SW 1271 (cell line): ENCODE measurements around the gene KCNQ5.

ENCODE experiments used
- DNase-seq, 2 experiments: peaks; one replicate each; lab custom pipeline; 2025; lab: John Stamatoyannopoulos, UW

KCNQ5 gene

DNA sequence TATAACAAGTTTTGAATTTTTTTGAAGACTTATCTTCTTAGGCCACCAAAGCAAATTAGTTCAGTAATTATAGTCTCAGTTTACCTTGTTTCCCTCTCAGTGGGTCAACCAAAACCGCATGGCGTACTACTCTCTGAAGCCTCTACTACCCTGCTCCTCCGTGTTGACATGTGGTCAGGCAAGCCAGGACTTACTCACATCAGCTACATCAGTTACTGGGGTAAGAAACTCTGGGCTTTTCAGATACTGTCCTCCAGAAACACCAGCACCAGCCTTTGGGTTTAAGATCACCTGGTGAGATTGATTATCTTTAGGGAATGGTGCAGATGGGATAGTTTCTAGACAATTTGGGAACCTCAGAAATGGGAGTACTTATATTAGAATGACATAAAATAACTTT is 55.1 kb downstream of the KCNQ5 start:
- no peak for DNase-seq

DNA sequence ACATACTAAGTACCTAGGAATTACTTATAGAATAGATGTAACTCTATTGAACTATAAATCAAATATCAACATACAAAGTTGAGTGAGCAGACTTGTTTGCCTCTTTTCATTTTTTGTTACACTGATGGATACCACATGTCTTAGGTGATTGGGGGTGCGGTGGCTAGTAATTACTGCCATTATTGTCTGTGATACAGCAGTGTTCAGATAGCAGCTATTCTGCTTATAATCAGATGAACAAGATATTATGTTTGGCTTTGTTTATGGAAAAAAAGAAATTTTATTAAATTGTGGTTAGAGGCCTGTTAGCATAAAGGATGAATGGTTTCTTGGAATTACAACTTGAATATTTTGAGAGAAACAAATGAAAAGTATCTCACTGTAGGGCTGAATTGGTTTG is 55.9 kb downstream of the KCNQ5 start:
- no peak for DNase-seq

DNA sequence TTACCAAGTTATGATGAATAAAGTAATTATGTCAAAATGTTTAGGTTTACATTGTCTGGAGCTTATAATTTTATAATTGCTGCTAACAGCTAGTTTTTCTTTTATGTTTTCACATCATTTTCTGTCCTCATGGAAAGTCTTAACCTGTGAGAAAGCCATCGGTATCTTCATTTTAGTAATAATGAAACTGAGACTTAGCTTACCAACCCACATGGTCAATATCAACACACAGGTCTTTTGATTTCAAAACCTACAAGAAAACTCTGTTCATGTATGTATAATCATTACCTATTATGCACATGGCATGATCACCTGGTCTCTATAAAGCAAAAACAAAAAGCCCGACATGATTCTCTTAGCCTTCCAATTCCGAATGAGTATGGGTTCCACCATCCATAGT is 61.9 kb downstream of the KCNQ5 start:
- no peak for DNase-seq

DNA sequence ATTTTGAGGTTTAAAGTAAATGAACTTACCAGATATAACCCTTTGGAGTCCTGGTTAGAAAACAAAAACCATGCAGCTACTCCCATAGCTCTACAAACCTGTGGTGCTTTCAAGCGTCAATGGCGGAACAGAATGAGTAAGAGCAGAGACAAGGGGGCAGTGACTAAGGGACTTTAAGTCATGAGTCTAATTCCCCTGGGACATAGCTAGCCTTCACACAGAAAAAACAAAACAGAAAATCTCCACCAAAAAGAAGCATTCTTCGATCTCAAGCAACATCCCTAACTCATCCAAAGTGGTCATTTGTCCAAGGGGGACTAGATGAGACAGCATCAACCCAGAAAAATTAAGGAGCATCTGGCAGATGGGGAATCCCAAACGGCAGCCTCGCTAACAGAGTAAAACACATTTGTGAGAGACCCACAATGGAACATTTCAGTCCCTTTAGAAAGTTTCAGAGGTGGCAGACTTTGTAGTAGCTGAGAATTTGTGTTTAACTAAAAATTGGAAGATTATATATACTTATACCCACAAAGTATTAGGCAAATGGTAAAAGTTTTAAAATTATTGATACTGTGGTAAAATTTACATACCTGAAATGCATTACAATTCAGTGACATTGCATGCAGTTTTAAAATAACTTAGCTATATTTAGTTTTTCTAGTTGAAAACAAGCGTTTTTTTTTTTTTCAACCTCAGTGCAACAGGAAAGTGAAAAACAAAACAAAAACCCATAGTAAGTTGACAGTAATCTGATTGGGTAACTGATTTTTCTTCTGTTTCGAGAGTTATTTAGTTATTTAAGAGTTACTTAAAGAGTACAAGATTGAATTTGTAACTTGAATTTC is 67.5 kb downstream of the KCNQ5 start:
- no peak for DNase-seq

DNA sequence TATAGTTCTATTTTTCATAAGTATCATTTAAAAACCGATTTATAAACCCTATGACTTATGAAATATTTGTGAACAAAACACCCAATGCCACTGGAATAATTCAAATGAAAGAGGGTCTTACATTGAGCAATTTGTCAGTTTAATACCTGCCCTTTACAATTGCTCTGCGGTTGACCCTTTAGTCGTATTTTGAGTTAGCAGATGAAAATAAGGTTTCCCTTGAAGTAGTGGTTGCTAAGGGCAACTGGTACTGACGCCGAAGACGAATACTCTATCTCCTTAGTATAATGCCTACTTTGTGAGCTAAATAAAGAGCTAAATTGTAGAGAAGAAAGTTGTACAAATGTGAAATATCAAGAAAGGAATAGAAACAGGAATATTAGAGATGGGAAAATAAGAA is 69.4 kb downstream of the KCNQ5 start:
- no peak for DNase-seq

DNA sequence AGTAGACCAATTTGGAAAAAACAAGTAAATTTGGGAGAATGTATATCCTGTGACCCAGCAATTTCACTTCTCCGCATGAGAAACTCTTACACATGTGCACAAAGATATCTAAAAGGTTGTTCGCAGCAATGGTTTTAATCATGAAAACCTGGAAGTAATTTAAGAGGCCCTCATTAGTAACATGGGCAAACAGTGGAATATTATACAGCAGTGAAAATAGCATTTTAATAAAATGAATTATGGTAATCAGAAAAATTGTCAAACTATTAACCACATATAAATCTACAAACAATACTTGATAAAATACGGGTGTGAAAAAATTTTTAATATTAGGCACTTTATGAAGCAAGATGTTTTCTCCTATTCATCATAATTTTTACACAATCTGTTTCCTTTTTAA is 74.2 kb downstream of the KCNQ5 start:
- DNase-seq = no peak

DNA sequence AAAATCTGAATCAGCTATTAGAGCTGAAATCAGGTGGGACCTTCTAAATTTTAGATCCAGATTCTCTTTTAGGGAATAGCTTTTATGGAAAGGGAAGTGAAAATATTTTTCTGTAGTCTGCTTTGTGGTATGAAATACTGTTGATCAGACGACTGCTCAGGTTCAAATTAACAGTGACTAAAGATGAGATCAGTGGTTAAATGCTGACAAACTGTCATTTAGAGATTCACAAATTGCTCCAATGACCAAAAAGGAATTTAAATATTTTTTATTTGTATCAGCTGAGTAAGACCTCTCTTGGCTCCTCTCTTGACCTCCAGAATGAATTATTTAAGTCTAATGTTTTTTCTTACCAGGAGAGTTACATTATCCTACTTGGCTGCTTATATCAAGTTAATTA is 77.3 kb downstream of the KCNQ5 start:
- DNase-seq = no peak

DNA sequence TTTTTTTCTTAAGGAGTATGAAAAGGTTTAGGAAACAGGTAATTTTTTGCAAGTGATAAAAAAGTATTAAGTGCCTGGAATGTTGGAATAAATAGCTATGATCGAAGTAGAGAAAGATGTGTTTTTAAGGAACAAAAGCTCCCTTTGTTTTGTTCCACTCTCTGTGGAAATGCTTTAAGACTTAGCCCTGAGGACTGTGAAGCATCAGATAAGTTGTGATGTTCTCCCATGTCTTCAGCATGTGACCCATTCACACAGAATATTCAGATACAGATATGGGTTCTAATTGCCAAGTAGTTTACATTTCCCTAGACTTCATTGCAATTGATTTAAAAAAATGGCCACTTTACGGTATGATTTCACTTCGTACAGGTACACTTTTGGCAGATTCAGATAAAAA is 80.6 kb downstream of the KCNQ5 start:
- no peak for DNase-seq

DNA sequence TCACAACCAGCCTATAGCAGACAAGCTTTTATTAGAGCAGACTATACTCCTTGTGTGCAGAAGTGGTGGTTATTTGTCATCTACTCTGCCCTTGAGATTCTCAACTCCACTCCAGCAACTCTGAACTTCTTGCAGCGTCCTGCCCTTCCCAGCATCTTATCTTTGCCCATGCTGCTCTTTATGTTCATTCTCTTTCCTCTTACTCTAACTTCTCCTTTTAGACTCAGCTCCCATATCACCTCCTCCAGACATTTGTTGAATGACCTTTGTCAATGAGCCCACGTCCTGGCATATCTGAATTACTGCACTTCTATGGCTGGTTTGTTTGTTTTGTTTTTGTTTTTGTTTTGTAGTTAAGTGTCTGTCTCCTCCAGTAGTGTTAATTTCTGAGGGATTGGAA is 81.2 kb downstream of the KCNQ5 start:
- no peak for DNase-seq

DNA sequence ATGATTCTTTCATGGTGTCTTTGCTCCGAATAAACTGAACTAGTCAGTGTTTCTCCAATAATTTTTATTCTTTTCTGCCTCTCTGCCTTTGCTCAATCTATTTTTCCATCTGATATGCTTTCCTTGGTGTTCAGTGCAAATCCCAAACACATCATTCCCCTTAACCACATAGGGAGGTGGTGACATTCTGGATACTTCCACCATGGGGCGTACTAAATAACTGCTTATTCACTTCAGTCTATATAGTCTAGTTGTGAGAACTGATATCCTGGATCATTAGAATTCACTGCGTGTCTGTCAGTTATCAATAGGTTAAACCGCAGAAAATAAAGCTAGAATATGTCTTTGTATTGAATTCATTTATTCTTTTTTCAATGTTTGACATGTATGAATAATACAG is 83.1 kb downstream of the KCNQ5 start:
- DNase-seq = no peak

DNA sequence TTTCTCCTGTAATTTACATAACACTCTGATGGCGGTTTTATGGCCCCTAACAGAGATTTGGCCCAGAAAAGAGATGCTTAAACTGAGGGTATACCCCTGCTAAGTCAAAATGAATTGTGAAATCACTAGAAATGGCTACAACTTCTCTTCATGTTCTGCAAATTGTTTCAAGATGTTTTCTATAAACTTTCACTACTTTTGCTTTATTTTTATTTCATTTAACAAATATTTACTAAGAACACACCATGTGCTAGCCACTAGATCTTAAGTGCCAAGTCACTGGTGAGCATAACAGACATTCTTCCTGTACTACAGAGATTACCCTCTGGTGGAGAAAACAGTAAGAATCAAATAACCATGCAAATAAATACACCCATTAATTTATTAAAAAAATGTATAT is 87.6 kb downstream of the KCNQ5 start:
- DNase-seq = no peak

DNA sequence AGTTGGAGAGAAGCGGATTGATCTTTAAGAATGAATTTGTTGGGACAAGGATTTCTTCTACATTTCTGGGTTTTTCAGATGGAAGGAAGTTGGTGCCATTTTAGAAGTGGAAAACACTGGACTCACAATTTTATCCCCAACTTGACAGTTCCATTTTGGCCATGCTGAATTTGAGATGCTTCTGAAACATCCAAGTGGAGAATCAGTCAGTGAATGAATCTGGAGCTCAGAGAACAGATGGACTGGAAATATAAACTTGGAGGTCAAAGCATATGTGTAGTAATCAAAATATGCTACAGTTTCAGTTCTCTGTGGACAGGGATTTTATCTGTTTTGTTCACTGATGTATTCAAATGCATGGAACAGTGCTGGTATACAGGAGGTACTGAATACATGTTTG is 89.9 kb downstream of the KCNQ5 start:
- no peak for DNase-seq

DNA sequence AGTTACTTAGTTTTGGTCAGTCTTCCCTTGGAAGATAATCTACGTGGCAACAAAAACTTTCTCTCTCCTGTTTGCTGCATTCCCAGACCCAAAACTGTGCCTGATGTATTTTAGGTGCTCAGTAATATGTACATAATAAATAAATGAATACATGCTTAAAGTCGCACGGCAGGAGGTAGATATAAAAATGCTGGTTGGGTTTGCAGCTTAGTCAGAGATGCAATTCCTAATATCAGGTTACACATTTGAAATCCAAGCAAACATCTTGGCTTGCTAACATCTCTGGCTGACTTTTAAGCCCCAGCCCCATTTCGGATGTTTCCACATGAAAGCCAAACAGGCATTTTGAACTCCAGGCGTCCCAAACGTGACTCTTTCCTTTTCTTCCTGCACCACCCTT is 91.0 kb downstream of the KCNQ5 start:
- no peak for DNase-seq

DNA sequence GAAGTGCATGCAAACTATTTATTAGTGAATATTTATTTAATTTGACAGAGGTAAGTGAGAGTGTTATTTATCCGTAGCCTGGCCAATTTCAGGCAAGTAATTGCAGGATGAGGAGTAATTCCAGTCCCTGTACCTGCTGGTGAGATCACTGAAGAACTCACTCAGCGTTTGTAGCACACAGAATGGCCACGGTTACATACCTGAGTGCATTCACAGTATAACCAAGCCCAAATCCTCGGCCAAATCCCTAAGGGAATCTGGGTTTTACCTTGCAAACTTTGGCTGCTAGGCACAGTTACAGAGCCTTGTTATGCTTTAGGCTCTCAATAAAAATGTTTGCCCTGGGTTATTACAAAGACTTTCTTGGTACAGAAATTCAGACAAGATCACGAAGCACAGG is 93.3 kb downstream of the KCNQ5 start:
- DNase-seq = no peak

DNA sequence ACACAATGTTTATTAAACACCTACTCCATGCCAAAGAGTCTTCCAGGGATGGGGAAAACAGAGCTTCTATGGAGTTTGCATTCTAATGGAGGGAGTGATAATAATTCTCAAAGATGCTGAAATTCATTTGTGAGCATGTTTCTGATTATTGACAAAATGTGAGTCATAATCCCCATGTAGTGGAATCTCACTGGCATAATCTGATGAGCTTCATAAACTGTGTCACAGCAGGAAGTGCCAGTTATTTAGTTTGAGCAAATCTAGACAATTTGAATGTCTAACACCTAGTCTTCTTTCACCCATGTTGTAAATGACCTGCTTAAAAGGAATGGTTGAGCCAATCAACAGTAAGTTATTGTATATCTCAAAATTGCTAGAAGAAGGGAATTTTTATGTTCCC is 95.1 kb downstream of the KCNQ5 start:
- DNase-seq = no peak

DNA sequence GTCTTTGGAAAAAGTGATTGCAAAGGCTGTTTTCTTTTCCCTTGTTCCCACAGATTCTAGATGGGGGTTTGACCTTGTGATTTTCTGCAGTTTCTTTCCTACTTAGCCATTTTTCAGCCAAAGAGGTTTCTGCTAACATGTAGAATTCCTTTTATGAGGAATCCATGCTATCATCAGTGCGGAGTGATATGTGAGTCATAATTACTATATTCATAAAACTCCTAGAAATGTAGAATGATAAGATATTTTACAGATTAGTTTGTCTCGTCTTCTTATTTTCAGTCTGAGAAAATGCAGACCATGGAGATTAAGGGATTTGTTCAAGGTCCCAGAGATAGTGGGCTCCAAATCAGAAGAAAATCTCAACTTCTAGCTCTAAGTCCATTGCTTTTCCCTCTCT is 98.6 kb downstream of the KCNQ5 start:
- DNase-seq = no peak

DNA sequence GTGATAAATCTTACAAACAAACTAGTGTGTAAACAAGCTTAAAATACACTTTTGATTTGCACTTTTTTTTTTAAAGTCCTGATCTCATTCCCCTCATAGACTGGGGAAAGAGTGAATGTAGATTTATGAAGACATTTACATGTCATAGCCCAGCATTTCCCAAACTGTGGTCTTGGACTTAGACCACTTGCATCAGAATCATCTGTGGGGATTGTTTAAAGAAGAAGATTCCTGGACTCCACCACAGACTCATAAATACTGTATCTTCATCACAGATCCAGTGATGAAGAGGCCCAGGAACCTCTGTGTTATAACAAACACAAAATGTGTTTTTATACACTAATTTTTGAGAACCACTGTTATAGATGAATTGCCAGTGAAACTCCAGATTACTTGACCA is 99.5 kb downstream of the KCNQ5 start:
- no peak for DNase-seq

DNA sequence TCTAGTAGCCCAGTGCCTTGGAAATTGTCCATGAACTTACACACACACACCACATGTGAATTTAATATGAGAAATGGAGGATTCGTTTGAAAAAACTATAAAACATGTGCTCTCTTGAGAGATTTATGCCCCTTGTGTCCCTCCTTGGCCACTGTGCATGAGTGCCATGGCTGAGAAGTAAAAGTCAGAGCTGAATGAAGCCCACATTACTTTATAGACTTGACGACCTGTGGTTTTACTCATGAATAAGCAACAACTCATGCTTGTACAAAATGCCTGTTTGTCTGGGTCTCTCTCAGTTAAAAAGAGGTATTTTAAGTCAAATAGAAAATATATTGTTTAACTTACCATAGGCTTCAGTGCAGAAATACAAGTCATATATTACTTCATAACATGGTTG is 102.7 kb downstream of the KCNQ5 start:
- DNase-seq = no peak

DNA sequence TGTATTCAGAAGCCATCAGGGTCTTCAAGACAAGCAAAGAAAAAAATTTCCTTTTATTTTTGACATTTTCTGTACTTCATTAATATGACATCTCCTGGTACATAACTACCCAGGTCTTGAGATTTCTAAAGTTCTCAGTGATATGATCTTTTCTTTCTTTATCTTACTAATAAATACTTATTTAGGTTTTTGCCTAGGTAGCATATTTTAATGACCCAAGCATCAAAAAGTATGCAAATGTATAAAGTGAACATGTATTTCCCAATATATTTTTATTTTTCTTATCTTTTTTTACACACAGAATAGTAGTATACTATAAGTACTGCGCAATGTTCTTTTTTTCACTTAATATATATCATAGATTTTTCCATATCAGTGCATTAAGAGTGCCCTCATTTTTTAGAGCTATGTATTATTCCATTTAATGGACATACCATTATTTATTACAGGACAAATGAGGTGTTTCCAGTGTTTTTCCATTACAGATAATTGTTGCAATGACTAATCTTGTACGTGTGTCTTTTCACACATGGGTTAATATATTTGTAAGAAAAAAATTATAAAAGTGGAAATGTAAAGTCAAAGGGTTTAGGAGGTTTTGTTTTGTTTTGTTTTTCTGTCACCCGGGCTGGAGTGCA is 107.0 kb downstream of the KCNQ5 start:
- DNase-seq = no peak

DNA sequence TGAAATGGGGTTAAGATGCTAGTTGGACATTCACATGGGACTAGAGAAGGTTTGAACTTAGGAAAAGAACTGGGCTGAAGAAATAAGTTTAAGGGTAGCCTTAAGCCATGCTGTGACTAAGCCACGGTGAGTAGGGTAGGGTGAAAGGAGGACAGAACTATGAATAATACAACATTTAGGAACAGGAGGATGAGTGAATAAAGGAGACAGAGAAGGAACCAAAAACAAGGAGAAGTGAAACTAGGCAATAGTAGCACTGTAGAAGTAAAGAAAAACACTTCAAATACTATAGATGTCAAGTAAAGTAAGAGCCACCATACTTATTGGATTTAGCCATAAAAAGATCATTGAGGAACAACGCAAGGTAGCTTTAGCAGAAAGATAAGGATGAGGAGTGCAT is 111.2 kb downstream of the KCNQ5 start:
- no peak for DNase-seq

DNA sequence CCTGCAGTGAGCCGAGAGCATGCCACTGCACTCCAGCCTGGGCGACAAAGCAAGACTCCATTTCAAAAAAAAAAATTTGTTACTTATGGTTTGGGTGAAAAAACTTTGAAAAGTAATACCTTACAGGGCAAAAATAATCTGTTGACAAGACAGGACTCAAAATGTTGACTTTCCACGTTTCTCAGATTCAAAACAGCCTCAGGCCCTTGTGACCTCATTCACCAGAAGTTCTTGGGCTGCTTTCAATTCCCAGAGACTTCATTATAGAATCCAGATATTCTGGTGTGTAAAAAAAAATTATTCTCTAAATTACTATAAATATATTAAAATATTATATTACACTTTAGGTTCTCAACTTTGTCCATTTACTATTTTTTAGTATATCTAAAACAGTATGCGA is 116.2 kb downstream of the KCNQ5 start:
- DNase-seq = no peak

DNA sequence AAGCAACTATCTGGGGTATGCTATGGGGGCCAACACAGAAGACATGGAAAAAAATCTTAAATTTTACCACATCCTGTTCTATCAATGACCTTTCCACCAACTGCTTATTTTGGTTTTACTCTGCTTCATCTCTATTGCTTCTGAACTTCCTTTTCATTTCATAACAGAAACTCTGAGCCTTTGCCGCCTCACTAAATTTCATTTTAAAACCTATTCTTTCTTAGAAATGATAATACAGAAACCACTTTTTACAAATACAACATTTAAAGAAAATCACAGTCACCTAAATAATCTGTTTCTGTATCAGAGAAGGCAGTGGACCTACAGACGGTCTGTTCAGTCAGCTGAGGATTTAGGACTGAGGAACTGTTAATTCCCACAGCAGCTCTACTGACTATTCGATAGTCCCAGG is 117.5 kb downstream of the KCNQ5 start:
- no peak for DNase-seq

DNA sequence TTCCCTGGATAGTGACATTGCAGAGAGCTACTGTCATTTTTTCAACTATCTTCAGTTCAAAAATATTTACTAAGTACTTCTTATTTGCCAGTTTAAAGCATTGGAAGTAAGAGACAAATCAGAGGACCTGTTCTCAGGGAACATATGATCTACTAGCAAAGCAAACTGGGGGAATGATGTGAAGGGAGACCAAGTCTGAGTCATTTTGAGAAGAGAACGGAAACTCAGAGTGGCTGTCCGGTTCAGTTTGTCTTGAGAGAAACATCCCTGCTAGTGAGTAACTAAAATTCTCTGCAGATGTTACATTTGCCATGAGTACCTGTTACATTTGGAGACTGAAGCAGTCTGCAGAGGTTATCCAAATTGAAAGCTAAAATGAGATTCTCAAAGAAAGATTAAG is 118.3 kb downstream of the KCNQ5 start:
- DNase-seq = no peak

DNA sequence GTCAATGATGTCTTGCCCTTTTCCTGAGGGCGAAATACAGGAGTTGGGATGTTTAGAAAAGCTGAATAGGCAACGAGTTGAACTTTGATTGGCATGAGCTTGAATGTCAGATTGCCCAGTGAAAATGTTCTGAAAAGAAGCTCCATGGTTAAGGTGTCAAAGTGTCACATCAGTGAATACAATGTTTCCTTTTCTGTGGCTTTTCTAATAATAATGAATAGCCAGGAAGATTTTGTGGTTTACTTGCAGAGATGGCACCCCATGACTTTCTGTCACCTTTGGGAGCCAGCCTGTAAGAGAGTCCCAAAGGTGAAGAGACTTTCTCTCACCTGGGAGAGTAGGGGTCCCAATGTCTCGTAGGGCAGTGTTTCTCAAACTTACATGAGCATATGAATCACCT is 119.2 kb downstream of the KCNQ5 start:
- DNase-seq = no peak
